Activated T-cell treated with anti-CD3 and anti-CD28 coated beads for 4 hours (primary cell): ENCODE measurements around the gene TMTC3.
"Not testable (repeated sequence)": the region's sequence is repeated elsewhere in the genome, so short reads cannot be mapped to it uniquely, and the experiment has no call there.

ENCODE experiments used
- DNase-seq: peaks from one replicate; pipeline ENCODE4 v3.0.0-alpha.2; 2020

The TMTC3 gene

DNA sequence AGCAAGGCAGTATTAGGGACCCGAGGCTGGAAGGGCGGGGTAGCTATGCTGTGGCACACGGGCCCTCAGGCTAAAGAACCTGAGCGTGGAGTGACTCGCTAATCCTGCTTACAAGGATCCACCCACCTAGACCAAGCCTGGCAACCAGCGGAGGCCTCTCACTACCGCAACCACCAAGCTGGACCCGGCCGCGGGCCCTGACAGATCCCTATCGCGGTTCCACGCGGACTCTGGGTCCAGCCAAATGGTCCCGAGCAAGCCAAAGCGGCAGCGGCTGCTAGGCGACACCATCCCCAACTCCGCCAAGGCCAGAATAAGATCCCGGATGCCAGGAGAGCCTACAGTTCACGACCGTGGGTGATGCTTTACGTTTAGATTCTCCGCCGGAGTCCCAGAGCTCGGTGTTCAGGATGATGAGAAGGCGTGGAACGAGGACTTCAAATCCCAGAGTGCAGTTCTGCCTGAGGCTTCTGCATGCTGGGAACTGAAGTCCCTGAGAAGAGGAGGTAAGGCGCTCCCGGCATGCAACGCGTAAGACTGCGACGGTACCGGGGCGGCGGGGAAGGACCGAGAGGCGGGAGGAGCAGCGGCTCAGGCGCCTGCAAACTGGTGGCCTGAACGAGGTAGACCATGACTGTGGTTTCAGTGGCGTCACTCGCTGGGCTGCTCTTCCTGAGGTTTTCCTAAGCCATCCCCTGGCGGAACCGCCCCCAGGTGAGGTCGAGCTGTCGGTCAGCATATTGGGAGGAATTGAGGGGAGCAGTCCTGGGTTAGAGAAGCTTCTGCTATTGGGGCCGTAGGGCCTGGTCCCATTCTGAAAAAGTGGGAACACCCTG, at the start of gene TMTC3, which contains the start of gene CEP290:
TMTC3 (plus strand) TSS at position 534 of the 836 bp plus-strand sequence. CDS start 6,009 bp downstream, outside the sequence.
CEP290 (minus strand) TSS at position 315 of the 836 bp plus-strand sequence. CDS start 781 bp downstream, outside the sequence.
- peak; percentile 86 for DNase-seq

DNA sequence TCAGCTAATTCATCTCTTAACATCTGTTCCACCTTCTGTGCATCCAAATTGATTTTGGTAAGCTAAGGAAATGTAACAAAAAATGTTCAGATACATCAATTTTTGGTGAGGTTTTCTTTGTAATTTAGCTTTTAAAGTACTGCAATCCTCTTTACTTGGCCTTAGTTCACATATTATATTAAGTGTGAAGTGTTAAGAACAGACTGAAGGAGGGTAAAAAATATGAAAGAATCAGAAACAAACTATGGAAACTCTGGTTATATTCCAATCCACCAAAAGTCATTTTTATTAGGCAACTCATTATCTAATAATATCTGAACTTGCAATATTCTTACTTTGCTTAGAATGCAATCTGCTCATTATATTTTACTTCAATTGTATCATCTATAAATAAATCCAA, 49.3 kb upstream of the TMTC3 start:
- DNase-seq, result no peak

DNA sequence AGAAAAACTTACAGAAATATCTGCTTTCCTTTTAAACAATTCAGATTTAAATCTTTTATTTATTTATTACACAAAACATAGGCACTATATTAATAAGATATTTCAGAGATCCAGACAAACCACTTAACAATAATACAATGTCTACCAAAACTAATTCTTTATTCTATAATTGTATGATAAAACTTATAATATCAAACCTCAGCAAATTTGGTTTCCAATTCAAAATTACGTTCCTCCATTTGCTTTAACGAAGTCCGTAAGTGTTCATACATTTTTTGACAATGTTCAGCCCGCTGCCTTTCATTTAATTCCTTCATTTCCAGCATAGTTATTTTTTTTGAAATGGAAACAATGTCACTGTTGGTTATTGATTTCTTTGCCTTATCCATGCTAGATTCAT, 48.5 kb upstream of the TMTC3 start:
- DNase-seq, result no peak

DNA sequence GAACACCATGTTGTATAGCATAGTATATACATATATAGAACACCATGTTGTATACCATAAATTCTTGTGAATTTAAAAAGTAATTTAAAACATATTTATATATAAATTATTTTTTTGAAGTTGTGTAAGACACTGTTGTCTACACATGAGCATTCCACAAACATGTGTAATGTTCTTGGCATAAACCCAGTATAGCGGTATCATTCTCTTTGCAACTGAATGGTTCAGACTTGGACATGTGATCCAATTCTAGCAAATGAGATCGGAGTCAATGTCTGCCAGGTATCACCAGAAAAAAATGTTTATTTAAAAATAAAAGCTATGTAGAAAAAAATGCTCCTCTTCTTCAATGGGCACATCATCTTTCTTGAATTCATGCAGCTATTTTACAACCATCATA, 34.1 kb upstream of the TMTC3 start:
- no peak for DNase-seq

DNA sequence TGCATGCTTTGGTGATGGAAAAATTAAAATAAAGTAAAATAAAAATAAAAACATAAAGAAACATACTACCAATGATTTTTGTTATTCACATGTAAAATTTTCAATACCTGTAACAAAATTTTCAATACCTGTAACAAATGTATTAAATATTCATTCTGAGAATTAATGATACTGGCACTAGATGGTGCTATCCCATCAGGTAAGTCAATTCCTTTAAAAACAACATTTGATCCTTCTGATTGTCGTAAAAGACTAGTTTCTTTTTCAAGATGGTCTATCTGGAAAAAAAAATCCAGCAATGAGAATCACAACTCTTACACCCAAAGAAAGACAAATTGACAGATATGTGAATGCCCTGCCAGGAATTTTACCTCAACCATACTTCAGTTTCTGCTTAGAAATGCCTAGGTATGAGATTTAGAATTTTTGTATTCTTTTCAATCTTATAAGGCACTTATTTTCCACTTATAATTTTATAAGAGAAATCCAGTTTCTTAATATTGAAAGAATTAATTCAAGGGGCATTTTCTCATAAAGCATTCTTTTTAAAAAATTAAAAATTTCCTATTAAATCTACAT, 30.9 kb upstream of the TMTC3 start:
- DNase-seq, result no peak

DNA sequence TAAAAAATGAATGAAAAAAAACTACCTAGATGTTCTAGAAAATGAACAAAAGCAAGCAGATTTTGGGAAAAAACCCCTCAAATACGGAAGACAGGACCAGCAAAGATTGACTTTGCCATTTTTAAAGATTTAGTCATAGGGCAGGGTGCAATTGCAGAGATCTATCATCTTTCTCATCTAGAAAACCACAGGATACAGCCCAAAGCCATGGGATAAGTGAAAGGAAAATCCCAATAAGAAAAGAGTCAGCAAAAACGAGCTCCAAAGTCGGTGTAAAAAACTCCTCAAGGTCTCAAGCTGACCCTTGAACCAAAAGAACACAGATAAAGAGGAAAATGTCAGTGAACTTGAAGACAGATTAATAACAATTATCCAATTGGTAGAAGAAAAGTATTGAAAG, 28.2 kb upstream of the TMTC3 start:
- no peak for DNase-seq

DNA sequence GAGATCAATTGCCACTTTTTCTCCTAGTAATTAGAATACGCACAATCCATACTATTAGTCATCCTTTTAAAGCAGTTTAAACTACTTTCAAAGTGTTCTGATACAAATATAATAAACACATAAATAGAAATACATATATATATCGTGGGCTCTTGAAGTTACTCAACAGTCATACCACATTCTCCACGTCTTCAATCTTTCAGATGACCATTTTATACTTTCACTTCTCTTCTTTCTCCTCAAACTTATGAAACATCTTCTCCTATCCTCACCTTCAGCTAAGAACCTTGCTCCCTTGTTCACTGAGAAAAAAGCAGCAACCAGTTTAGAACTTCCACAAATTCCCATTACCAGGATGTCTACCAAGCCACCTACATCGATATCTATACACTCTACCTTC, 19.4 kb upstream of the TMTC3 start:
- no peak for DNase-seq

DNA sequence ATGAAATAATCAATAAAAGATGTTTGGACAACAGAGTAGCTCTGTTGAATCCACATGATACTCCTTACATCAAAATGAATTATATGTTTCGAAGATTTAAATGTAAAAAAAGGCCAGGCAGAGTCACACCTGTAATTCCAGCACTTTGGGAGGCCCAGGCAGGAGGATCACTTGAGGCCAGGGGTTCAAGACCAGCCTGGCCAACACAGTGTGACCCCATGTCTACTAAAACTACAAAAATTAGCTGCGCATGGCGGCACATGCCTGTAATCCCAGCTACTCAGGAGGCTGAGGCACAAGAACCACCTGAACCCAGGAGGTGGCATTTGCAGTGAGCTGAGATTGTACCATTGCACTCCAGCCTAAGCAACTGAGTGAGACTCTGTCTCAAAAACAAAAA, 15.0 kb upstream of the TMTC3 start:
- DNase-seq, result no peak

DNA sequence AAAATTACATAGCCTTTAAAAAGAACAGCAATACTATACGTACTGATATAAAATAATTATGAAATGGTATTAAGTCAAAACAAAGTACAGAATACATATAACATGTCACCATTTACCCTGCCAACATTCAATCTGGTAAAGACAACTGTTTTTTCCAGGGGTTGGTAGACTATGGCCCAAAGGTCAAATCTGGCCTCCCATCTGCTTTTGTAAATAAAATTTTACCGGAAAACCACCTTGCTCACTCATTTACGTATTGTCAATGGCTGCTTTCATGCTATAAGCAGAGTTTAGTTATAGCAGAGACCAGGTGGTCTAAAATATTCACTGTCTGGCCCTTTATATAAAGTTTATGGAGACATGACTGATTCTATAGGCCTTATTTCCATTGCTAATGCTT, 14.3 kb upstream of the TMTC3 start:
- DNase-seq, result no peak

DNA sequence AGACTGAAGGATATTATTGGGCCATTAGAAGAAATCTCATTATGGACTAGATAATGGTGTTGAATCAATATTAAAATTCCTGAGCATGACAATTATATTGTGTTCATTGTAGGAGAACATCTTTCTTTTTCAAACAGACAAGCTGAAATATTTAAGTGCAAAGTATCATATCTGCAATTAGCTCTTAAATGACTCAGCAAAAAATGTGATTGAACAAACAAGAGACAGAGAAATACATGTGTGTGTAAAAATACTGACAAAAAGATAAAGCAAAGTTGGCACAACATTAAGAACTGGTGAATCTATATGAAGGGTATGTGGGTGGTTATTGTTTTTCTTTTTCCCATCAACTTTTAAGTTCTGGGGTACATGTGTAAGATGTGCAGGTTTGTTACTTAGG, 9.7 kb upstream of the TMTC3 start:
- no peak for DNase-seq

DNA sequence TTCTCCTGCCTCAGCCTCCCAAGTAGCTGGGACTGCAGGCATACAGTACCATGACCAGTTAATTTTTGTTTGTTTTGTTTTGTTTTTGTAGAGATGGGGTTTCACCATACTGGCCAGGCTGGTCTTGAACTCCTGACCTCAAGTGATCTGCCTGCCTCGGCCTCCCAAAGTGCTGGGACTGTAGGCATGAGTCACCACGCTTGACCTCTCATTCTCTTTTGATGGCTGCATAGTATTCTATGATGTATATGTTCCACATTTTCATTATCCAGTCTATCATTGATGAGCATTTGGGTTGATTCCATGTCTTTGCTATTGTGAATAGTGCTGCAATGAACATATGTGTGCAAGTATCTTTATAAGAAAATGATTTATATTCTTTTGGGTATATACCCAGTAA, 8.9 kb upstream of the TMTC3 start:
- not testable (repeated sequence) for DNase-seq

DNA sequence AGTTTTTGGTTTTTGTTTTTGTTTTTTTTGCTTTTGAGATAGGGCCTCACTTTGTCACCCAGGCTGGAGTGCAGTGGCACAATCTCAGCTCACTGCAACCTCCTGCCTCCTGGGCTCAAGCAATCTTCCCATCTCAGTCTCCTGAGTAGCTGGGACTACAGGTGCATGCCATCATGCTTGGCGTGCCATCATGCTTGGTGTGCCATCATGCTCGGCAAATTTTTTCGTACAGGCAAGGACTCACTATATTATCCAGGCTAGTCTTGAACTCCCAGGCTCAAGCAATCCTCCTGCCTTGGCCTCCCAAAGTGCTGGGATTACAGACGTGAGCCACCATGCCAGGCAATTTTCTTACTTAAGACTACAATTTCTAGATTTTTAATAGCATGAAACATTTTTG, 2.4 kb upstream of the TMTC3 start:
- not testable (repeated sequence) for DNase-seq

DNA sequence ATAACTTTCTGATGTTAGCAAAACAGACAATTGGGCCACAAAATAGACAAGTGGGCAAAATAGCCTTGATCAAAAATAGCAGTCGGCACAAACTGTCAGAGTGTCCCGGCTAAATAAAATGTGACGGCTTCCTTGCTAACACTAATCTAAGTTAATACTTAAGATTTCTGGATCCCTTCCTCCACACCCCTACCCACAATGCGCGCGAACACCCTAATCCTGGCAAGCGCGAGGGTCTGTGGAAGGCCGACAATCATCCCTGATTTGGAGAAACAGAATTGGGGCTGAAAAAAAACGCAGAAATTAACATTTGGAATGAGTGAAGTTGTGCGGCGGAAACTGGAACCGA, 708 bp upstream of the TMTC3 start:
- no peak for DNase-seq

DNA sequence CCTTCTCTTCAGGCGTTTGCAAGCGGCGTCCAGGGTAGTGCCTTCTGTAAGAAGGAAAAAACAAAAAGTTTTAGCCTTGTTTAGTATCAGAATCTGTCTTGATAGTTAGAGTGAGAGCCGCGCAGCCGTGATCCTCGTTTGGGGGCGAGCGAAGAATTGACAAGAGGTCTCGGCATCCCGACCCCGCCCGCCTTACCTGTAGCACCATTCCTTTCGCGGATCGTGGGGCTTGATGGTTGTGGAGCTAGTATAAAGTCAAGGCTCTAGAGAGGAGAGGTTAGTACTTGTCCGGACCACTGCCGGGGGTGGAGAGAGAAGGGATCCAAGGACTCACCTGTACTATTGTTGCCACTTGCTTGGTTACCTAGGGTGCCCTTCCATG, 494 bp downstream of the TMTC3 start:
- peak; percentile 9 for DNase-seq

DNA sequence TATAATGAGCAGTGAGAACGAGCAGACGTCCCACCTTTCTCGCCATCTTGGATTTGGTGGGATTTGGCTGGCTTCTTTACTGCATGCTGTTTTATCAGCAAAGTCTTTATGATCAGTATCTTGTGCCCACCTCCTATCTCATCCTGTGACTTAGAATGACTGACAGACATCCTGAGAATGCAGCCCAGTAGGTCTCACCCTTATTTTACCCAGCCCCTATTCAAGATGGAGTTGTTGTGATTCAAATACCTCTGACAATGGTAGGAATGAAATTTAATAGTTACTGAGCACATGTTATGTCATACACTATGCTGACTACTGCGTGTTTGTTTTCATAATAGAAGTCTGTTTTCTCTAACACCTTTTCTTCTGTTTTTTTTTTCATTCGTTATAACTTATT, 1.9 kb downstream of the TMTC3 start:
- DNase-seq, result no peak

DNA sequence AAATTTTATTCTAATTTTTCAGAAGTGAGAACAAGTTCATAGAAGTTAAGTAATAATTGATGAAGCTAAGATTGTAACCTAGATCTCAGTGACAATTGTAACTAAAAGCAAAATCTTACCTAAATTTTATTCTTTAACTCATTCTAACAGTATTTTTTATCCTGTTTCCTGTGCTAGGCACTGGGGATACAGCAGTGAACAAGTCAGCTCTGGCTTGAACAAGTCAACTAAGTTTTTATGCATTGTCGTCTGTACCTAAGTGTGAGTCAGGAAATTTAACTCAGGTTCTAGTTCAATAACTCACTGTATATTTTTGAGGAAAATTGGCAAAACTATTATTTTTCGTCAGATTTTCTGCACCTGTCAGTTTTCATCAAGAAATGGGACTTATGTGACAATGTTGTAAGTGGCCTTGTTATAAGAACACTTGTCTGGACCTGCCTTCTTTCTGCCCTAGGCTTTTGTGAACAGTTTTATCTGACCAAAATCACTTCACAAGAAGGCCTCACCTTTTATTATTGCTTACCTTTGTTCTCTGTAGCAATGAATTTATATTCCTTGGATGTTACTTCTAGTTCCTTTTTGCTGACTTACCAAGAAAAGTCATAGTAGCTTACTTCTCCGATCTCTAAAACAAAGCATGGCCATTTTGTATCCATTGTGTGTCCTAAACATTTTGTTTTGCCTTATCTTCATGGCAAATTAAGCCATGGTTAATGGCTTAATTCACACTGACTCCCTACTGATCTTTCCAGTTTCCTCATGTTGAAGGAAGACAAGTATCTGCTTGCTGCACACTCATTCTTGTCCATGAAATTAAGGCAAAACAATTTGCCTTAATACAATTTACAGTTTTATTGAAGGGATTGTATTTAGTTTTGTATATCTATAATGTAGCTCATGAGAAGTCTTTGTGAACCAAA, 2.7 kb downstream of the TMTC3 start:
- no peak for DNase-seq

DNA sequence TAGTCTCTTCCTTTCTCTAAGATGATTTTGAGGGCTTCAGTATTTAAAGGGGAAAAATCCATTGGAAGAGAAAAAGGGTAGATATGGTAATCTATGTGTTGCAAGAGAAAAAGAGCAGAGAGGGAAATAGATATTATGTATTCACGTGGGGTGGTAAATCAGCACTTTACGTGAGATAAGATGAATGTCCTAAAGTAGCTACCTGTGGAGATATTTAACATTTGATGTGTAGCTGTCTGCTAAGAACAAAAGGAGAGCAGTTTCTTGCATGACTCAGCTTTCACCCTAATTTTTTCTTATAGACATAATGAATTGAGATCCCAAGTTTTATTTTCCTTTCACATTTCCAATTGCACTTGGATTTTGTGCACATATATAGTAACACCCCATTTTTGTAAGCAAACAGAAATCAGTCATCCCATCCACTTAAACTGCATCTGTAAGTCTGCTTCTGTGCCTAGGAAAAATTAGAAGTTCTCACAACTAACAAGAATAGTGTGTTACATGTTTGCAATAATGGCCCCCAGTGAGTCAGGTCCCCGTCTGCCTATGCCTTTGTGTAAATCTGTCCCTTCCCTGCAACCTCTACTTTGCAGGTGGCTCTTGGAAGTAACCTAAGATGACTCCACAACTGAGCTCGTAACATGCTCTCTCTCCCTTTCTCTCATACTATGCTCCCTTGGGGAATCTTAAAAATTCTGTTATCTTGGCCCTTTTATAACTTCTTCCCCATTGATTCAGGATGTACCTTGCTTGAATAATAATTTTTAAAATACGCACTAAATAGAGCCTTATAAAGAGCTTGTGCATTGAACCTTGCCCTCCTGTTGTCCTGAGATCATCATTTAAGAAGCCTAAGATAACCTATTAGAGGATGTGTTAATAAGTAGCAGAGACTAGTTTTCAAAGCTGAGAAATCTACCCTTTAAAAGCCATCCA, 3.7 kb downstream of the TMTC3 start:
- DNase-seq, result no peak

DNA sequence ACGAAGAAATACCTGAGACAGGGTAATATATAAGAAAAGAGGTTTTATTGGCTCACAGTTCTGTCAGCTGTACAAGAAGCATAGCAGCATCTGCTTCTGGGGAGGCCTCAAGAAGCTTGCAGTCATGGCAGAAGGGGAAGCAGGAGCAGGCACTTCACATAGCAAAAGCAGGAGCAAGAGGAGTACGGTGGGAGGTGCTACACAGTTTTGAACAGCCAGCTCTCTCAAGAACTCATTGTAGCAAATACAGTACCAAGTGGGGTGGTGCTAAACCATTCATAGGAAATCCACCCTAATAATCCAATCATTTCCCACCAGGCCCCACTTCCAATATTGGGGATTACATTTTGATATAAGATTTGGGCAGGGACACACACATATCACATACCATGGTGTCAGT, 8.0 kb downstream of the TMTC3 start:
- DNase-seq, result no peak

DNA sequence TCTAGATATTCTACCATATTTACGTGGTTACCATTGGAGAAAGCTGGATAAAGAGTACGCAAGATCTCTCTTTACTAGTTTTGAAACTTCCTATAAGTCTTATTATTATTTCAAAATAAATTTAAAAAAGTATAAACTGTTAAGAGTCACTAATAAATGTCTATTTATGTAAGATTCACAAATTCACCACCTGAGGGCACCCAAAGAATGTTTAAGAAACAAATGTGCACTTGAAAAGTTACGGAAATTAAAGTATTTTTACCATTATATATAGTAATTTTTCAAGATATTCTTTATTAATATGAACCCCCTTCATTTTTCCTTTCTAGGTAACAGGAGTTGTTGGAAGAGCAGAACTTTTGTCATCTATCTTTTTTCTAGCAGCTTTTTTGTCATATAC, 11.9 kb downstream of the TMTC3 start:
- DNase-seq, result no peak

DNA sequence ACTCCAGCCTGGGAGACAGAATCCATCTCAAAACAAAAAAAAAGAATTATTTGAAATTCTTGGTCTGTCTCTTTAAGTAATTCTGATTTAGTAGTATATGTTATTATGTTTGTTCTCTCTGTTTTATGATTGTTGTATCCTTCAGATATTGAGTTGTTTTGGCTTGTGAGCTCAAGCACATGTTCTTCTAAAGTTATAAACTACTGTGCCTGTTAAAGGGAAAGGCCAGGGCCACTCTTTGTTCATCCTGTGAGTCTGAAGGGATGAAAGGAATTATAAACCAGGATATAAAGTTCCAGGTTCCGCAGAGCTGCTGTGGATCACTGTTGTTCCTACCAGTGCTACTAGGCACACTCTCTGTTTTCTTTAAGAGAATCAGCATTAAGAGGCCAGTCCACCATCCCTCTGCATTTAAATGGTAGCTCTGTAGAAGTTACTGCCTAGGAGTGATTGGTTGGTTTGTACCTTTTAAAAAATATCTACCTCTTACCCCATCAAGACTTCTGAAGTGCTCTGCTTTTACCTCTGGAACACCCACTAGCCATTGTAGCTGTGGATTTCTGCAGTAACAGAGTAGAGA, 14.1 kb downstream of the TMTC3 start:
- DNase-seq, result no peak

DNA sequence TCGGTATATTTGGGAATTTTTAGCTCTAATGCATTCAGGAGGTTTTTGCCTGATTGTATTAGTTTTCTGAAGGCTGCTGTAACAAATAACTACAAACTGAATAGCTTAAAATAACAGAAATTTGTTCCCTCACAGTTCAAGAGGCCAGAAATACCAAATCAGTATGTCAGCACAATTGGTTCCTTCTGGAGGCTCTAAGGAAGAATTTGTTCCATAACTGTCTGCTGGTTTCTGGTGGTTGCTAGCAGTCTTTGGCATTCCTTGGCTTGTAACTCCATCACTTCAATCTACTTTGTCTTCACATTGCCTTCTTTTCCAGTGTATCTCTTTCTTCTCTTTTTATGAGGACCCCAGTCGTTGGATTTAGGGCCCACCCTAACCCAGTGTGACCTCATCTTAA, 21.3 kb downstream of the TMTC3 start:
- DNase-seq, result no peak

DNA sequence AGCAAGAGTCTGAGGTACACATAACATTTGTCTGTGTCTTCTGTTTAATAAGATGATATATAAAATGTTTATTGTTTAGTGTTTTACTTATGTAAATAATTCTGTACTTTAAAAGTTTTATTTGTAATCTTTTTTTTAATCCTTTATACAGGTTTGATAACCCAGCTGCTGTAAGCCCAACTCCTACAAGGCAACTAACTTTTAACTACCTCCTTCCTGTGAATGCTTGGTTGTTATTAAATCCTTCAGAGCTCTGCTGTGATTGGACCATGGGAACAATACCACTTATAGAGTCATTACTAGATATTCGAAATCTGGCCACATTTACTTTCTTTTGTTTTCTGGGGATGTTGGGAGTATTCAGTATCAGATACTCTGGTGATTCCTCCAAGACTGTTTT, 24.1 kb downstream of the TMTC3 start:
- no peak for DNase-seq
